HUES48 (cell line): ENCODE measurements around the gene MAMDC4.
"Not testable (repeated sequence)": the region's sequence is repeated elsewhere in the genome, so short reads cannot be mapped to it uniquely, and the experiment has no call there.

Experiments
- H3K27ac ChIP-seq: one replicate; pipeline ENCODE4 v1.7.0; 2013; ENCODE audit warnings: low read depth, low read length, inconsistent platforms
- H3K27me3 ChIP-seq: 2 replicates; pipeline ENCODE4 v1.6.1; 2013; ENCODE audit warnings: mild to moderate bottlenecking, low read length; ENCODE audit not compliant: control insufficient read depth, insufficient read depth
- H3K36me3 ChIP-seq: 2 replicates; pipeline ENCODE4 v1.6.1; 2013; ENCODE audit warnings: low read length; ENCODE audit not compliant: control insufficient read depth, insufficient read depth
- H3K4me1 ChIP-seq: 2 replicates; pipeline ENCODE4 v1.6.1; 2013; ENCODE audit warnings: mild to moderate bottlenecking, low read length; ENCODE audit not compliant: control insufficient read depth, insufficient read depth
- H3K4me3 ChIP-seq: 2 replicates; pipeline ENCODE4 v1.5.1; 2013; ENCODE audit warnings: mild to moderate bottlenecking, low read depth, low read length
- H3K9ac ChIP-seq: 2 replicates; pipeline ENCODE4 v1.6.1; 2013; ENCODE audit warnings: mild to moderate bottlenecking, low read depth, low read length, moderate library complexity
- H3K9me3 ChIP-seq: 2 replicates; pipeline ENCODE4 v1.6.1; 2013; ENCODE audit warnings: low read length; ENCODE audit not compliant: control insufficient read depth, insufficient read depth

MAMDC4 gene

GRCh38 chr9:136826703-136827582, 25.2 kb upstream of the MAMDC4 start:
- Histone ChIP-seq H3K27me3 (no peaks in the 10 kb centered on the region), H3K9me3 (no peaks in the 10 kb centered on the region), H3K36me3 (peaks cover 83% of the 10 kb centered on the region), H3K27ac (no peak overlapping the region), H3K4me1 (no peaks in the 10 kb centered on the region), H3K9ac (no peak overlapping the region), H3K4me3 (no peak overlapping the region)

DNA sequence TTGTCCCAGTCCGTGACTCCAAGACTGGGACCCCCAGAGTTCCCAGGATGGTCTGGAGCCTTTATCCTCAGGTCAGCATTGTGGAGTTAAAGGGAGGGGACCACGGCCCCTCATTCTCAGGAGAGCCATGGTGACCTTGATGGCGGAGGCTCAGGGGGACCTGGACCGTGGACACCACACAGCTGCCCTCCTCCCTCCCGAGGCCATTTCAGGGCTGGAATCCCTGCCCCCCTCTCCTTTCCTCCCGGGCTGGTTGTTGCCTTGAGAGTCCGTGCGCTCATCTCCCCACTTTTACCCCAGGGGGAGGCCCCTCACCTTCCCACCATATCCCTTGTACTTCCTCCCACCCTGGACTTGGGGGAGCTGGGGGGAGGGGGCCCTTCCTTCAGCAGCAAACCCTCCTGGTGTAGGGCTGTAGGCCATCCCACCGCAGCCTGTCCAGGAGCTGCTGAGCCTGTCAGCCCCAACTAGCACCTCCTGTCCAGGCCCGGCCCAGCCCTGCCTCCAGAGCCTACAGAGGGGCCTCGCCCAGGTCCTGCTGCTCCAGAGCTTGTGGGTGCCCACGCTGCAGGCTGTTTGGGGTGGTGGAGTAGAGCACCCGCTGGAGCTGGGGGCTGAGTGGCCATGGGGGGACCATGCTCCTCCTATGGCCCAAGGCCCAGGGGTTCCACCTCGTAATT, 24.2 kb upstream of the MAMDC4 start:
- Histone ChIP-seq H3K4me1 (no peaks in the 10 kb centered on the region), H3K27ac (no peak overlapping the region), H3K4me3 (no peak overlapping the region), H3K9ac (no peak overlapping the region), H3K9me3 (no peaks in the 10 kb centered on the region), H3K27me3 (no peaks in the 10 kb centered on the region), H3K36me3 (peaks cover 91% of the 10 kb centered on the region)

DNA sequence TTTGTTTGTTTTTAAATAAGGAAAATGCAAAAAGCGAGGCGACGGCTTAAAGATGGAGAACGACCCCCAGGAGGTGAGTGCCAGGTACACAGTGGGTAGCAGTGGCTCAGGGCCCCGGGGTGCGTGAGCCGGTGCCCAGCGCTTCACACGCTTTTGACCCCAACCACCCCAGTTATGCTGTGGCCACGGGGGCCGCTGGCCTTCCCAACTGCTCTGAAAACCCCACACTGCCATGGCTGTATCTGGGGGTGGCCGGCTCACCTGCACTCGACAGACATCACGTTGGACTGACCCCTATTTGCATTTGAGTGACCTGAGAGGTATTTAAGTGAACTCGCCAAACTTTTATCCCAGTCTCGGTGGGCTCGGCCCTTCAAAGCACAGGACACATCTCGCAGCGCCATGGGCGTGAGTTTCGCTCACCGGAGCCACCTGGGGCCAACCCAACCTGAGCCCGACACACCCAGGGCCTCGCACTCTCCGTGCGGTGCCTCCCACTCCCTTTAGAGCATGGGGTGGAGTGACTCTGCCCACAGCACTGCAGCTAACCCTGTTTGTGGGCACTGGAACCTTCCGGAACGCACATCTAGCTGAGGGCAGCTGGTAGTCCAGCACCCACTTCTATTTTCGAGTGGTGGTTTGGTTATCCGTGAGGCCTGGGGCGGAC, 23.5 kb upstream of the MAMDC4 start:
- no peaks in the 10 kb centered on the region for H3K27me3 ChIP-seq
- H3K9me3 ChIP-seq: no peaks in the 10 kb centered on the region
- no peaks in the 10 kb centered on the region for H3K4me1 ChIP-seq
- peaks cover 87% of the 10 kb centered on the region for H3K36me3 ChIP-seq
- no peak overlapping the region for H3K4me3 ChIP-seq
- no peak overlapping the region for H3K27ac ChIP-seq
- H3K9ac ChIP-seq: no peak overlapping the region

GRCh38 chr9:136829412-136829811, 22.7 kb upstream of the MAMDC4 start:
- no peaks in the 10 kb centered on the region for H3K4me1 ChIP-seq
- no peaks in the 10 kb centered on the region for H3K9me3 ChIP-seq
- peaks cover 82% of the 10 kb centered on the region for H3K36me3 ChIP-seq
- H3K27me3 ChIP-seq: no peaks in the 10 kb centered on the region
- no peak overlapping the region for H3K9ac ChIP-seq
- no peak overlapping the region for H3K4me3 ChIP-seq
- no peak overlapping the region for H3K27ac ChIP-seq

GRCh38 chr9:136829981-136830885, 21.9 kb upstream of the MAMDC4 start:
- Histone ChIP-seq H3K36me3 (peaks cover 75% of the 10 kb centered on the region), H3K27ac (no peak overlapping the region), H3K9me3 (no peaks in the 10 kb centered on the region), H3K4me1 (no peaks in the 10 kb centered on the region), H3K27me3 (no peaks in the 10 kb centered on the region), H3K9ac (no peak overlapping the region), H3K4me3 (no peak overlapping the region)

DNA sequence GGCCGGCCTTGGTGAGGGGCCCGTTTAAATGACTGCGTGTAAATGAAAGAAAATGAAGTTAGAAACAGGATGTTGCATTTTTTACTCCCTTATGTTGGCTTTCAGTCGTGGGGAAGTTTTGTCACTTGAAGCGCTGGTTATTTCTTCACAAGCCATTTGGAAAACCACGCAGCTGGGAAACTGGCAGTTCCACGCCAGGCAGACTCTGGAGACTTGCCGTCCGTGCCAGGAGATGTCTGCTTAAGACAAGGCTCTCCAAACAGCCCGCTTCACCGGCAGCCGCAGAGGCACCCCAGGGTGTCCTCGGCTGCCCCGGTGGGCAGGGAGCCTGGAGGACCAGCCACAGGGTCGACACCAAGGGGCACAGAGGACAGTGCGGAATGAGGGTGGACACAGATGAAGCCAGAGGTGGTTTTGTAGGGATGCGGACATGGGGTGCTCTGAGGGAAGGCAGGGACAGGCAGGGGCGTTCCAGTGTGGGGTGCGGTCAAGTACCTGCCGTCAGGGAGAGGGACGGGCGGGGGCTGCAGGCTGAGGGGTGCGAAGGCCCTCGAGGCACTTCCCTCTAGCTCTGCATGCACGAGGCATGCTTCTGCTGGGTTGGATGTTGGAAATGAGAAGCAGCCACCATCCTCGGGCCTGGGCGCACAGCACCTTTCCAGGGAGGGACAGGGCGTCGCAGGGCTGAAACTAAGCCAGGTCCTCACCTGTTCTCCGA, 21.0 kb upstream of the MAMDC4 start:
- no peak overlapping the region for H3K27ac ChIP-seq
- no peaks in the 10 kb centered on the region for H3K4me1 ChIP-seq
- H3K36me3 ChIP-seq: peaks cover 69% of the 10 kb centered on the region

GRCh38 chr9:136831720-136832104, 20.4 kb upstream of the MAMDC4 start:
- no peak overlapping the region for H3K9ac ChIP-seq
- no peaks in the 10 kb centered on the region for H3K9me3 ChIP-seq
- no peak overlapping the region for H3K4me3 ChIP-seq
- no peaks in the 10 kb centered on the region for H3K4me1 ChIP-seq
- no peaks in the 10 kb centered on the region for H3K27me3 ChIP-seq
- H3K36me3 ChIP-seq: peaks cover 64% of the 10 kb centered on the region
- H3K27ac ChIP-seq: no peak overlapping the region

More for the DNA sequence above, 21.0 kb upstream of the MAMDC4 start:
- Histone ChIP-seq H3K27me3 (no peaks in the 10 kb centered on the region), H3K4me3 (no peak overlapping the region), H3K9ac (no peak overlapping the region), H3K9me3 (no peaks in the 10 kb centered on the region)

GRCh38 chr9:136832581-136832980, 19.6 kb upstream of the MAMDC4 start:
- Histone ChIP-seq H3K4me1 (no peaks in the 10 kb centered on the region), H3K27ac (no peak overlapping the region), H3K4me3 (no peak overlapping the region), H3K27me3 (no peaks in the 10 kb centered on the region), H3K9ac (no peak overlapping the region), H3K9me3 (no peaks in the 10 kb centered on the region), H3K36me3 (peaks cover 55% of the 10 kb centered on the region)

DNA sequence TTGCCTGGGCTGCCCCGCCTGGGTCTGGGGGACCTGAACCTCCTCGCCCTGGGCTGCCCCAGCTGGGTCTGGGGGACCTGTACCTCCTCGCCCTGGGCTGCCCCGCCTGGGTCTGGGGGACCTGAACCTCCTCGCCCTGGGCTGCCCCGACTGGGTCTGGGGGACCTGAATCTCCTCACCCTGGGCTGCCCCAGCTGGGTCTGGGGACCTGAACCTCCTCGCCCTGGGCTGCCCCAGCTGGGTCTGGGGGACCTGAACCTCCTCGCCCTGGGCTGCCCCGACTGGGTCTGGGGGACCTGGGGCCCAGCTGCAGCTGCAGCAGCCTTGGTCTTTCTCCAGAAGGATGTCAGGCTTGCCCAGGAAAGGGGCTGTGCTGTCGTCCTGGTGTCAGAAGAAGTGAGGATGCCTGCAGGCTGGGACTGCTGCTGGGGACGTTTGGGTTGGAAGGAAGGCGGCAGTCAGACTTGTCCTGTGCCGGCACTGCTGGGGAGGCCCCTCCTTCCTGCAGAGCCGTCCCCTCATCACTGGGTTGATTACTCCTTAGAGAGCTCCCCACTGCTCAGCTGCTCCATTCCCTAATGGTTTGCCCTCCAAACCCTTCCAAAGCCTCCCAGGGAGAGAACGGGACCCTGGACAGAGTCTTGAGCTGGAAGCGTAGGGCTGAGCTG, 18.6 kb upstream of the MAMDC4 start:
- H3K27me3 ChIP-seq, H3K27ac ChIP-seq, H3K9ac ChIP-seq, H3K4me3 ChIP-seq, H3K4me1 ChIP-seq, H3K9me3 ChIP-seq: not testable (repeated sequence)
- peaks cover 46% of the 10 kb centered on the region for H3K36me3 ChIP-seq
